ENCODE measurements around the gene DTX3. TPM values are rescaled to one million over a fixed set of nuclear protein-coding genes. Genes with fewer than 3 reads are reported as not detected.
"Not testable (repeated sequence)": the region's sequence is repeated elsewhere in the genome, so short reads cannot be mapped to it uniquely, and the experiment has no call there.

The DTX3 gene
- total and polyA plus RNA-seq, 4 donors: 1.1 to 3.2 (median 1.4) TPM

GRCh38 chr12:57569858-57570257 lies 34.8 kb upstream of the DTX3 start:
- WGBS: 86% methylated on average over 18 of the region's 18 CpGs

GRCh38 chr12:57570438-57570837 lies 34.2 kb upstream of the DTX3 start:
- H3K4me3 ChIP-seq (ENCODE audit: low read depth in 1 of 3, low read length in 3 of 3); H3K27ac ChIP-seq (ENCODE audit: low read depth in 1 of 2, low read length in 2 of 2); H3K9me3 ChIP-seq (ENCODE audit: control insufficient read depth in 4 of 4, low read length in 3 of 4); DNase-seq (ENCODE audit: low spot score); H3K27me3 ChIP-seq (ENCODE audit: control insufficient read depth in 4 of 4, insufficient read depth in 4 of 4, low read length in 3 of 4); H3K36me3 ChIP-seq (ENCODE audit: control insufficient read depth in 4 of 4, insufficient read depth in 3 of 4, low read depth in 1 of 4, low read length in 3 of 4); H3K4me1 ChIP-seq (ENCODE audit: control insufficient read depth in 4 of 4, insufficient read depth in 4 of 4, low read length in 3 of 4); H3K9ac ChIP-seq (ENCODE audit: low read depth in 1 of 2, low read length in 2 of 2): not testable (repeated sequence)
- WGBS: 80% methylated on average over 13 of the region's 13 CpGs

More at GRCh38 chr12:57569858-57570257, 34.8 kb upstream of the DTX3 start:
- no peak overlapping the region for H3K9ac ChIP-seq (ENCODE audit: low read depth in 1 of 2, low read length in 2 of 2)
- H3K9me3 ChIP-seq (ENCODE audit: control insufficient read depth in 4 of 4, low read length in 3 of 4): no peaks in the 10 kb centered on the region
- H3K4me1 ChIP-seq (ENCODE audit: control insufficient read depth in 4 of 4, insufficient read depth in 4 of 4, low read length in 3 of 4): no peaks in the 10 kb centered on the region
- no peaks in the 10 kb centered on the region for H3K36me3 ChIP-seq (ENCODE audit: control insufficient read depth in 4 of 4, insufficient read depth in 3 of 4, low read depth in 1 of 4, low read length in 3 of 4)
- peaks cover 0 to 7% (median 0%) of the 10 kb centered on the region in 4 donors for H3K27me3 ChIP-seq (ENCODE audit: control insufficient read depth in 4 of 4, insufficient read depth in 4 of 4, low read length in 3 of 4)
- H3K27ac ChIP-seq (ENCODE audit: low read depth in 1 of 2, low read length in 2 of 2): no peak overlapping the region
- no peak for DNase-seq (ENCODE audit: low spot score)
- H3K4me3 ChIP-seq (ENCODE audit: low read depth in 1 of 3, low read length in 3 of 3): no peak overlapping the region
- TF ChIP-seq FOXA1 (IDR thresholded peaks at IDR 0.05) (no peak), NR2F2 (IDR thresholded peaks at IDR 0.05) (no peak), FOXA2 (IDR thresholded peaks at IDR 0.05) (no peak), HNF4A (conservative IDR thresholded peaks at IDR 0.05) (no peak), CTCF (IDR thresholded peaks at IDR 0.05; ENCODE audit: low read depth, low read length, missing input control) (no peak)

- 91% methylated on average over 12 of the region's 12 CpGs for WGBS
- H3K36me3 ChIP-seq (ENCODE audit: control insufficient read depth in 4 of 4, insufficient read depth in 3 of 4, low read depth in 1 of 4, low read length in 3 of 4): no peaks in the 10 kb centered on the region
- no peaks in the 10 kb centered on the region for H3K4me1 ChIP-seq (ENCODE audit: control insufficient read depth in 4 of 4, insufficient read depth in 4 of 4, low read length in 3 of 4)
- no peaks in the 10 kb centered on the region for H3K9me3 ChIP-seq (ENCODE audit: control insufficient read depth in 4 of 4, low read length in 3 of 4)
- H3K9ac ChIP-seq (ENCODE audit: low read depth in 1 of 2, low read length in 2 of 2): no peak overlapping the region
- H3K4me3 ChIP-seq (ENCODE audit: low read depth in 1 of 3, low read length in 3 of 3): no peak overlapping the region
- H3K27ac ChIP-seq (ENCODE audit: low read depth in 1 of 2, low read length in 2 of 2): no peak overlapping the region
- peaks cover 0 to 7% (median 0%) of the 10 kb centered on the region in 4 donors for H3K27me3 ChIP-seq (ENCODE audit: control insufficient read depth in 4 of 4, insufficient read depth in 4 of 4, low read length in 3 of 4)
- TF ChIP-seq ATF3 (IDR thresholded peaks at IDR 0.05) (no peak), FOXA1 (IDR thresholded peaks at IDR 0.05) (no peak), REST (IDR thresholded peaks at IDR 0.05) (no peak), HNF4G (IDR thresholded peaks at IDR 0.05) (no peak), SP1 (IDR thresholded peaks at IDR 0.05) (no peak), RAD21 (IDR thresholded peaks at IDR 0.05) (no peak), EGR1 (IDR thresholded peaks at IDR 0.05; ENCODE audit: low read depth in 2 of 2) (no peak), CTCF (IDR thresholded peaks at IDR 0.05; ENCODE audit: low read depth, low read length, missing input control) (no peak), HNF4A (conservative IDR thresholded peaks at IDR 0.05) (no peak), ZBTB33 (IDR thresholded peaks at IDR 0.05) (no peak), NR2F2 (IDR thresholded peaks at IDR 0.05) (no peak)
- no peak for DNase-seq (ENCODE audit: low spot score)
Measured at GRCh38 chr12:57571926-57572762, 32.5 kb upstream of the DTX3 start.
